ENCODE results near the gene TFRC. TPM values are rescaled to one million over a fixed set of nuclear protein-coding genes. Genes with fewer than 3 reads are reported as not detected.

TFRC gene
- total and polyA plus RNA-seq, 2 experiments from 2014 or later: 35.5 to 187 TPM

GRCh38 chr3:195999896-196000295, 82.0 kb downstream of the TFRC start (continued):
- TF ChIP-seq CTCF (conservative IDR thresholded peaks at IDR 0.05; ENCODE audit: low read depth in 2 of 2): no peak
- TF ChIP-seq STAT1 (IDR thresholded peaks at IDR 0.05; ENCODE audit: unreplicated experiment): no peak
- TF ChIP-seq POLR2AphosphoS5 (IDR thresholded peaks at IDR 0.05; ENCODE audit: low read depth): no peak
- no peak for TF ChIP-seq ZNF331 (CRISPR knock-in tag; IDR thresholded peaks at IDR 0.05; ENCODE audit: low read depth)

Small RNA genes lying within 50 kb of the gene (small RNA-seq; reads per million reads assigned to genes)
- gene RNU7-18P (ENCODE audit: low replicate concordance): not detected

Other genes with a start within 250 kb of the TFRC start
- gene TNK2, start 173.5 kb downstream of the TFRC start, total RNA-seq (2014; rRNA removed; shearing (Covaris generic)): 17.4 and 22.5 TPM in 2 replicates
- 9.6 and 10.0 TPM in 2 replicates for gene TNK2, start 173.5 kb downstream of the TFRC start, polyA plus RNA-seq (2016; fragmentation: Nextera tagmentation; extraction: Ambion mirVana)
- 1.3 TPM in 1 of 2 replicates, not detected in the other for gene ZDHHC19, start 129.3 kb upstream of the TFRC start, total RNA-seq (2014; rRNA removed; shearing (Covaris generic))
- 15.4 and 15.7 TPM in 2 replicates for gene ZDHHC19, start 129.3 kb upstream of the TFRC start, polyA plus RNA-seq (2016; fragmentation: Nextera tagmentation; extraction: Ambion mirVana)
- 4.0 and 4.5 TPM in 2 replicates for gene SLC51A, start 134.4 kb upstream of the TFRC start, total RNA-seq (2014; rRNA removed; shearing (Covaris generic))
- gene SLC51A, start 134.4 kb upstream of the TFRC start, polyA plus RNA-seq (2016; fragmentation: Nextera tagmentation; extraction: Ambion mirVana): 6.7 and 7.1 TPM in 2 replicates
- gene PCYT1A, start 205.6 kb upstream of the TFRC start, total RNA-seq (2014; rRNA removed; shearing (Covaris generic)): 27.0 and 35.8 TPM in 2 replicates
- 11.3 and 11.6 TPM in 2 replicates for gene PCYT1A, start 205.6 kb upstream of the TFRC start, polyA plus RNA-seq (2016; fragmentation: Nextera tagmentation; extraction: Ambion mirVana)
- 7.7 and 11.3 TPM in 2 replicates for gene DYNLT2B, start 236.2 kb upstream of the TFRC start, total RNA-seq (2014; rRNA removed; shearing (Covaris generic))
- gene DYNLT2B, start 236.2 kb upstream of the TFRC start, polyA plus RNA-seq (2016; fragmentation: Nextera tagmentation; extraction: Ambion mirVana): 36.7 and 42.7 TPM in 2 replicates